Nephron (organoid): Measurements from ENCODE around the gene CARD16.

Source experiments
- H3K27ac Mint-ChIP-seq, 3 experiments: 2 replicates each; pipeline ENCODE4 v1.8.0; 2020; ENCODE audit warnings: mixed read lengths in 3 of 3, mild to moderate bottlenecking in 2 of 3, moderate library complexity in 1 of 3
- H3K27me3 Mint-ChIP-seq: 2 replicates; pipeline ENCODE4 v1.8.0; 2021; ENCODE audit warnings: low read depth, mild to moderate bottlenecking, moderate library complexity, mixed read lengths
- H3K36me3 Mint-ChIP-seq: 2 replicates; pipeline ENCODE4 v1.8.0; 2020; ENCODE audit warnings: low read depth, mixed read lengths
- H3K4me1 Mint-ChIP-seq: 2 replicates; pipeline ENCODE4 v1.8.0; 2020; ENCODE audit warnings: mixed read lengths
- H3K4me3 Mint-ChIP-seq, 3 experiments: 2 replicates each; pipeline ENCODE4 v1.8.0; 2020; ENCODE audit warnings: mild to moderate bottlenecking in 3 of 3, mixed read lengths in 3 of 3, moderate library complexity in 2 of 3
- H3K9me3 Mint-ChIP-seq: 2 replicates; pipeline ENCODE4 v1.8.0; 2020; ENCODE audit warnings: mixed read lengths
- CTCF ChIP-seq, 3 experiments: fragments of 200-600 bp; sonication (generic); IDR thresholded peaks; one replicate each; pipeline ENCODE4 v1.5.0; 2021; ENCODE audit warnings: antibody characterized with exemption in 3 of 3; ENCODE audit not compliant: unreplicated experiment in 3 of 3

The CARD16 gene

GRCh38 chr11:105033781-105034180, 11.4 kb downstream of the CARD16 start:
- Mint-ChIP-seq H3K9me3 (peaks cover 5% of the 10 kb centered on the region), H3K36me3 (no peaks in the 10 kb centered on the region), H3K4me1 (no peaks in the 10 kb centered on the region), H3K27me3 (no peaks in the 10 kb centered on the region), H3K27ac (no peak overlapping the region), H3K4me3 (no peak overlapping the region)
- no peak for TF ChIP-seq CTCF (IDR thresholded peaks at IDR 0.05; ENCODE audit: unreplicated experiment in 3 of 3)

GRCh38 chr11:105033343-105033742, 11.8 kb downstream of the CARD16 start:
- no peak for TF ChIP-seq CTCF (IDR thresholded peaks at IDR 0.05; ENCODE audit: unreplicated experiment in 3 of 3)
- H3K4me3 Mint-ChIP-seq: no peak overlapping the region
- no peaks in the 10 kb centered on the region for H3K4me1 Mint-ChIP-seq
- H3K36me3 Mint-ChIP-seq: no peaks in the 10 kb centered on the region
- H3K9me3 Mint-ChIP-seq: peaks cover 5% of the 10 kb centered on the region
- no peaks in the 10 kb centered on the region for H3K27me3 Mint-ChIP-seq
- H3K27ac Mint-ChIP-seq: no peak overlapping the region

- Mint-ChIP-seq H3K9me3 (peaks cover 5% of the 10 kb centered on the region), H3K27ac (no peak overlapping the region), H3K4me1 (no peaks in the 10 kb centered on the region), H3K4me3 (no peak overlapping the region), H3K36me3 (no peaks in the 10 kb centered on the region), H3K27me3 (no peaks in the 10 kb centered on the region)
- TF ChIP-seq CTCF (IDR thresholded peaks at IDR 0.05; ENCODE audit: unreplicated experiment in 3 of 3): no peak
These were observed 12.6 kb downstream of the CARD16 start for GRCh38 chr11:105032495-105032894.

GRCh38 chr11:105027678-105028077, 17.5 kb downstream of the CARD16 start:
- Mint-ChIP-seq H3K9me3 (peaks cover 2% of the 10 kb centered on the region), H3K36me3 (no peaks in the 10 kb centered on the region), H3K4me3 (no peak overlapping the region), H3K27ac (no peak overlapping the region), H3K4me1 (no peaks in the 10 kb centered on the region), H3K27me3 (no peaks in the 10 kb centered on the region)
- TF ChIP-seq CTCF (IDR thresholded peaks at IDR 0.05; ENCODE audit: unreplicated experiment in 3 of 3): no peak

- no peaks in the 10 kb centered on the region for H3K36me3 Mint-ChIP-seq
- no peaks in the 10 kb centered on the region for H3K4me1 Mint-ChIP-seq
- no peak for TF ChIP-seq CTCF (IDR thresholded peaks at IDR 0.05; ENCODE audit: unreplicated experiment in 3 of 3)
- H3K27me3 Mint-ChIP-seq: no peaks in the 10 kb centered on the region
- H3K27ac Mint-ChIP-seq: no peak overlapping the region
- H3K9me3 Mint-ChIP-seq: peaks cover 2% of the 10 kb centered on the region
- H3K4me3 Mint-ChIP-seq: no peak overlapping the region
These were observed 20.7 kb downstream of the CARD16 start for GRCh38 chr11:105024394-105024793.

- Mint-ChIP-seq H3K9me3 (peaks cover 2% of the 10 kb centered on the region), H3K36me3 (no peaks in the 10 kb centered on the region), H3K4me1 (no peaks in the 10 kb centered on the region), H3K27me3 (no peaks in the 10 kb centered on the region), H3K4me3 (no peak within 1 kb of the TSS), H3K27ac (no peak within 1 kb of the TSS)
- TF ChIP-seq CTCF (IDR thresholded peaks at IDR 0.05; ENCODE audit: unreplicated experiment in 3 of 3): no peak
These were observed 22.1 kb downstream of the CARD16 start, which contains the start of gene CASP5 for GRCh38 chr11:105023003-105023402. Gene CASP5, minus strand, starts transcription at chr11:105023168. Its CDS starts 32 bp downstream, at chr11:105023136.
